ENCODE data around the gene RIMBP2. TPM values are rescaled to one million over a fixed set of nuclear protein-coding genes. Genes with fewer than 3 reads are reported as not detected.

RIMBP2 gene
- total RNA-seq, 1 experiment from 2014 or later: not detected

- TF ChIP-seq CTCF (IDR thresholded peaks at IDR 0.05; ENCODE audit: unreplicated experiment): no peak
- Mint-ChIP-seq H3K4me1 (ENCODE audit: insufficient read depth, unreplicated experiment) (no peaks in the 10 kb centered on the region), H3K9me3 (ENCODE audit: unreplicated experiment) (peaks cover 10% of the 10 kb centered on the region), H3K36me3 (ENCODE audit: insufficient read depth, unreplicated experiment) (no peaks in the 10 kb centered on the region), H3K4me3 (ENCODE audit: unreplicated experiment) (no peak overlapping the region), H3K27me3 (ENCODE audit: insufficient read depth, unreplicated experiment) (no peaks in the 10 kb centered on the region), H3K27ac (ENCODE audit: low read depth, unreplicated experiment) (no peak overlapping the region)
- intact Hi-C loops (cut with micrococcal nuclease): no loop called here
- POLR2A ChIA-PET: no interaction called here
- BruUV-seq (replicated peaks): no TSS peak
- CTCF ChIA-PET: no interaction called here
- no peak for DNase-seq (ENCODE audit: unreplicated experiment)
Observed at GRCh38 chr12:130514149-130514551, 201.9 kb downstream of the RIMBP2 start.

GRCh38 chr12:130513556-130513955 is 202.5 kb downstream of the RIMBP2 start:
- intact Hi-C loops (cut with micrococcal nuclease): no loop called here
- H3K9me3 Mint-ChIP-seq (ENCODE audit: unreplicated experiment): peaks cover 10% of the 10 kb centered on the region
- DNase-seq (ENCODE audit: unreplicated experiment): no peak
- ChIA-PET POLR2A (no interaction called here), CTCF (no interaction called here)
- no TSS peak for BruUV-seq (replicated peaks)
- no peak overlapping the region for H3K27ac Mint-ChIP-seq (ENCODE audit: low read depth, unreplicated experiment)
- H3K27me3 Mint-ChIP-seq (ENCODE audit: insufficient read depth, unreplicated experiment): no peaks in the 10 kb centered on the region
- no peaks in the 10 kb centered on the region for H3K36me3 Mint-ChIP-seq (ENCODE audit: insufficient read depth, unreplicated experiment)
- H3K4me3 Mint-ChIP-seq (ENCODE audit: unreplicated experiment): no peak overlapping the region
- no peaks in the 10 kb centered on the region for H3K4me1 Mint-ChIP-seq (ENCODE audit: insufficient read depth, unreplicated experiment)
- no peak for TF ChIP-seq CTCF (IDR thresholded peaks at IDR 0.05; ENCODE audit: unreplicated experiment)

GRCh38 chr12:130511285-130511684 is 204.8 kb downstream of the RIMBP2 start:
- H3K36me3 Mint-ChIP-seq (ENCODE audit: insufficient read depth, unreplicated experiment): no peaks in the 10 kb centered on the region
- ChIA-PET CTCF (no interaction called here), POLR2A (no interaction called here)
- H3K27me3 Mint-ChIP-seq (ENCODE audit: insufficient read depth, unreplicated experiment): no peaks in the 10 kb centered on the region
- no peak for TF ChIP-seq CTCF (IDR thresholded peaks at IDR 0.05; ENCODE audit: unreplicated experiment)
- no peak for DNase-seq (ENCODE audit: unreplicated experiment)
- no peak overlapping the region for H3K27ac Mint-ChIP-seq (ENCODE audit: low read depth, unreplicated experiment)
- H3K4me1 Mint-ChIP-seq (ENCODE audit: insufficient read depth, unreplicated experiment): no peaks in the 10 kb centered on the region
- intact Hi-C loops (cut with micrococcal nuclease): no loop called here
- peaks cover 5% of the 10 kb centered on the region for H3K9me3 Mint-ChIP-seq (ENCODE audit: unreplicated experiment)
- BruUV-seq (replicated peaks): no TSS peak
- no peak overlapping the region for H3K4me3 Mint-ChIP-seq (ENCODE audit: unreplicated experiment)

- ChIA-PET POLR2A (no interaction called here), CTCF (no interaction called here)
- no peak for TF ChIP-seq CTCF (IDR thresholded peaks at IDR 0.05; ENCODE audit: unreplicated experiment)
- Mint-ChIP-seq H3K27ac (ENCODE audit: low read depth, unreplicated experiment) (no peak overlapping the region), H3K4me3 (ENCODE audit: unreplicated experiment) (no peak overlapping the region), H3K27me3 (ENCODE audit: insufficient read depth, unreplicated experiment) (no peaks in the 10 kb centered on the region), H3K36me3 (ENCODE audit: insufficient read depth, unreplicated experiment) (no peaks in the 10 kb centered on the region), H3K9me3 (ENCODE audit: unreplicated experiment) (no peaks in the 10 kb centered on the region), H3K4me1 (ENCODE audit: insufficient read depth, unreplicated experiment) (no peaks in the 10 kb centered on the region)
- intact Hi-C loops (cut with micrococcal nuclease): no loop called here
- BruUV-seq (replicated peaks): no TSS peak
- no peak for DNase-seq (ENCODE audit: unreplicated experiment)
Observed at GRCh38 chr12:130509454-130509853, 206.6 kb downstream of the RIMBP2 start.

Measured in MCF 10A (cell line).